Stimulated activated CD4-positive, alpha-beta T cell treated with anti-CD3 and anti-CD28 coated beads, Interleukin-4, amount 100 ng/mL, for 1 hour (primary cell): ENCODE results near the gene PTGES3.
"Not testable (repeated sequence)": the region's sequence is repeated elsewhere in the genome, so short reads cannot be mapped to it uniquely, and the experiment has no call there.

Source experiments
- DNase-seq: peaks from one replicate; pipeline ENCODE4 v3.0.0-alpha.2; 2020

The PTGES3 gene

DNA sequence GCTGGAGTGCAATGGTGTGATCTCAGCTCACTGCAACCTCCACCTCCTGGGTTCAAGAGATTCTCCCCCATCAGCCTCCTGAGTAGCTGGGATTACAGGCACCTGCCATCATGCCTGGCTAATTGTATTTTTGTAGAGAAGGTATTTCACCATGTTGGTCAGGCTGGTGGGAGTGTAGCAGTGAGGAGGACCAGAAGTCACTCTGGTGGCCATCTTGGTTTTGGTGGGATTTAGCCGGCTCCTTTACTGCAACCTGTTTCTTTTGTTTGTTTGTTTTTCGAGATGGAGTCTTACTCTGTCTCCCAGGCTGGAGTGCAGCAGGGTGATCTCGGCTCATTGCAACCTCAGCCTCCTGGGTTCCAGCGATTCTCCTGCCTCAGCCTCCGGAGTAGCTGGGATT is 16.4 kb upstream of the PTGES3 start:
- not testable (repeated sequence) for DNase-seq

DNA sequence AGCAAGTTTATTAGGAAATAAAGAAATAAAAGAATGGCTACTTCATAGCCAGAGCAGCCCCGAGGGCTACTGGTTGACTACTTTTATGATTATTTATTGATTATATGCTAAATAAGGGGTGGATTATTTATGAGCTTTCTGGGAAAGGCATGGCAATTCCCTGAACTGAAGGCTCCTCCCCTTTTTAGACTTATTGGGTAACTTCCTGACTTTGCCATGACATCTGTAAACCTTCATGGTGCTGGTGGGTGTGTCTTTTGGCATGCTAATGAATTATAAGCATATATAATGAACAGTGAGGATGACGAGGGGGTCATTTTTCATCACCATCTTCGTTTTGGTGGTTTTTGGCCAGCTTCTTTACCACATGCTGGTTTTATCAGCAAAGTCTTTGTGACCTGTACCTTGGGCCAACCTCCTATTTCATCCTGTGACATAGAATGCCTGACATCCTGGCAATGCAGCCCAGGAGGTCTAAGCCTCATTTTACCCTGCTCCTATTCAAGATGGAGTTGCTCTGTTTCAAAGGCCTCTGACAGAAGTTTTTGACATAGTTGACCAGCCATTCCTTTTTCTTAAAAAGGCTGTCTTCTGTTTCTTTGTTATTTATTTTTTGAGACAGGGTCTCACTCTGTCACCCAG is 11.1 kb upstream of the PTGES3 start:
- no peak for DNase-seq

DNA sequence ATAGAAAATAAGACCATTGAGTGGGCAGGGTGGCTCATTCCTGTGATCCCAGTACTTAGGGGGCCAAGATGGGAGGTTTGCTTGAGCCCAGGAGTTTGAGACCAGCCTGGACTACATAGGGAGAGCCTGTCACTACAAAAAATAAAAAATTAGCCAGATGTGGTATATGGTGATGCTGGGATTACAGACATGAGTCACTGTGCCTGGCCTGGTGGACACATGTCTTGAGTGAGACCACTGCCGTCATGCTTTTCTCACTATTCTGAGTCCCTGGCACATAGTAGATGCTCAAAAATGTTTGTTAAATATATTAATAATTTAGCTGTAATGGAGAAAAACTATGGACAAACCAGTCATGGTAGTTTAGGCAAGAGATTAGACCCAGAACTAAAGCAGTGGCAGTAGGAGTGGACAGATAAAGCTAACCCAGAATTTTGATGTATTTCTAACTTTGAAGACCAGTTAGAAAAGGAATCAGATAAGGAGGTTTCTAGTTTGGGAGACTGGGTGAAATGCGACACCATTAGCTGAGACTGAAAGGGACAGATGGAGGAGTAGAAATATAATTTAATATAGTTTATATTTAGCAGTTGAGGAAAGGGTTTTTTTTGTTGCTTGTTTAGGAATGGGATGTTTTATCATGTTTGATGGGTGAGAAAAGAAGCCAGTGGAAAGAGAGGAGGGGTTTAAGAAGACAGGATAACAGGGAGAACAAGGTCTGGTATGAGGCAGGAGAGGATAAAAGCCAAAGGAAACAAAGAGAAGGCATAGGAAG is 7.4 kb upstream of the PTGES3 start:
- no peak for DNase-seq

DNA sequence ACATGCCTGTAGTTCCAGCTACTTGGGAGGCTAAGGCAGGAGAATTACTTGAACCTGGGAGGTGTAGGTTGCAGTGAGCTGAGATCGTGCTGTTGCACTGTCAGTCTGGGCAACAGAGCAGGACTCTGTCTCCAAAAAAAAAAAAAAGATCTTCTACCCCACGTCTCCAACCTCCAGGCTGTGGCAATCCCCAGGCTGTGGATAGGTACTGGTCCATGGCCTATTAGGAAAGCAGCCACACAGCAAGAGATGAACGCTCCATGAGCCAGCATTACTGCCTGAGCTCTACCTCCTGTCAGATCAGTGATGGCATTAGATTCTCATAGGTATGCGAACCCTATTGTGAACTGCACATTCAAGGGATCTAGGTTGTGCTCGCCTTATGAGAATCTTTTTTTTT is 6.1 kb upstream of the PTGES3 start:
- no peak for DNase-seq

DNA sequence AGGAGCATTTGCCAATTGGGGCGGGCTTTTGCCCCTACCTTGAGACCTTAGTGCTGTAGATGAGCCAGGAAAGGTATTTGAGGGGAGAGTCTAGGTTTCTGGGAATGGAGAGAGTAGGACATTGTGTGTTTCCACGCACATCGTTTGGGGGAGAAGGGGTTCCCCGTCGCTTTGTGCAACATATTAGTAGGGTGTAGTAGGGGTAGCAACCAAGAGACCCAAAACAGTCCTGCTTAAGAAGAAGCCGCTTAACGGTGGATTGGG is 694 bp upstream of the PTGES3 start:
- DNase-seq, result no peak

DNA sequence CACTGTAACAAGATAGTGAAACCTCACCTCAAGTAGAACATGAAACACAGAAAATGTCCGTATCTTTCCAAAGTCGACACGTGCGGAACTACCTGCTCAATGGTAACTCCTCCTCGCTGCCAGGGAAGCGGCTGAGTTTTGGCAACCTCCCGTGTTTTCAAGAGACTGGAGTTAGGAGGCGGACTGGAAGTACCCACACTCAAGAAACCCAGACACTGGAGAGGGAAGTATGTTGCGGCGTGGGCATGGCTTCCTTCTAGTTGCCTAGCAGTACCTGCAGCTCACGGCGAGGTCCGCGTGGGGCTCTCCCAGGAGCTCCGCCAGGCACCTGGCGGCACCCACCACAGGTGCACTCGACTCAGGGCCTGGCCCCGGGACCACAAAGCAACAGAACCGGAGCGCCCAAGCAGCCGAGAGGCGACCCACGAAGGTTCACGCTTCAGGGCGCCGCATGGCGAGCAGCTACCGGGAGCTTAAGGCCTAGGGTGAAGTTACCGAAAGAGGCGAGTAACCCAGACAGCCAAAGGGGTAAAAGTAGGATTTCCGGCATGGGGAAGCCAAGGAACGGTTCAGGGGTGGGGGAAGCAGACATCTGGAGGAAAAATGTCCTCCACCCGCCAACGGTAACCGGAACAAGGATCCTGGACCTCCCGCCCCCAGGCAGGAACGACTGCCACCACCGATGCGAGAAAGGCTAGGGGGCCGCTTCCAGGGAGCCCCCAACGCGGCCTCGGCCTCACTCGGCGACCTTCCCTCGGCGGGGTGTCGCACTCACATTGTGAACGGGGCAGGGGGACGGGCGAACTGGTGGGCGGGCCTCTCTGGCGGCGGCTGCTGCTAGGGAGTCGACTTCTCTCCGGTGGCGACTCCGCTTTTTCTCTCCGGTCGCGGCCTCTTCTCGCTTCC is 608 bp downstream of the PTGES3 start:
- DNase-seq, result peak; percentile 60

DNA sequence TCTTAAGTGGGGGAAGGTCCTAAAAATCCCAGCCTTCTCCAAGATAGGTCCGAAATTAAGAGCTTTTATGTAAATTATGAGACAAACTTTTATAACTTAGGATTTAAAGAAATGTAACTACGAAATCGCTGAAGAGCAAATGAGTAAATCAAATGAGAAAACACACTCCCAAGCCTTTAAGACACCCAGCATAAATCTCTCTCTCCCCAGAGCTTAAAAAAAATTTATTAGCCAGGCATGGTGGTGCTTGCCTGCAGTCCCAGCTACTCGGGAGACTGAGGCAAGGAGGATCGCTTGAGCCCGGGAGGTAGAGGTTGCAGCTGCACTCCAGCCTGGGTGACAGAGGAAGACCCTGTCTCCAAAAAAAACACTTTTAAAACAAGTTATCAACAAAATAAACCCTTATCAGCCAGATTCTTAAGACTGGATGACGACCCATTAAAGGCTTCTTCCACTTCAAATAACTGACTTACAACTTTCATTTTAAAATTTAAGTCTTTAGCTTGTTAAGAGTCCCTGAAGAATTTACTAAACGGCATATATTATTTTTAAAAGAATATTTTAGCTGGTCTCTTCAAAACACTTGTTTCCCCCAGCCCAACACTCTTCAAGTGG is 3.2 kb downstream of the PTGES3 start:
- no peak for DNase-seq

DNA sequence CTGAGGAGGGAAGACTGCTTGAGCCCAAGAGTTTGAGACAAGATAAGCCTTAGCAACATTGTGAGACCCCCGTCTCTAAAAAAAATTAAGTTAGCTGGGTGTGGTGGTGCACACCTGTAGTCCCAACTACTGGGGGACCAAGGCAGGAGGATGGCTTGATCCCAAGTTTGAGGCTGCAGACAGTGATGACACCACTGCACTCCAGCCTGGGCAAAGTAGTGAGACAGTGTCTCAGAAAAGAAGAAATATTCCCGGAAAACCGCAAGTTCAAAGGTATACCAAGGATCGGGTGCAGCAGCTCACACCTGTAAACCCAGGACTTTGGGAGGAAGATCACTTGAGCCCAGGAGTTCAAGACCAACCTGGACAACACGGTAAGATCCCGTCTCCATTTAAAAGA is 5.8 kb downstream of the PTGES3 start:
- DNase-seq, result no peak

DNA sequence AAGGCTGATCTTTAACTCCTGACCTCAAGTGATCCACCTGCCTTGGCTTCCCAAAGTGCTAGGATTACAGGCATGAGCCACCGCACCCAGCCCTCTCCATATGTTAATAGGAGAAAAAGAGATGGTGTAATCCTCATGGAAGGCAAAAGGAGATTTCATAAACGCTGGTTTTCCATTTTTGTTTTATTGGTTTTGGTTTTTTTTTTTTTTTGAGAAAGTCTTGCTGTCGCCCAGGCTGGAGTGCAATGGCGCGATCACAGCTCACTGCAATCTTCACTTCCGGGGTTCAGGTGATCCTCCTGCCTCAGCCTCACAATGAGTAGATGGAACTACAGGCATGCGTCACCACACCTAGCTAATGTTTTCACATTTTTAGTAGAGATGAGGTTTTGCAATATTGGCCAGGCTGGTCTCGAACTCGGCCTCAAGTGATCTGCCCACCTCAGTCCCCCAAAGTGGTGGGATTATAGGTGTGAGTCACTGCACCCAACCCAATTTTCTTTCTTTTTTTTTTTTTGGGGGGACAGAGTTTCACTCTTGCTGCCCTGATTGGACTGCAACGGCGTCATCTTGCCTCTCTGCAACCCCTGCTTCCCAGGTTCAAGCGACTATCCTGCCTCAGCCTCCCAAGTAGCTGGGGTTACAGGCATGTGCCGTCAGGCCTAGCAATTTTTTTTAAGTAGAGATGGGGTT is 8.1 kb downstream of the PTGES3 start:
- DNase-seq, result no peak

DNA sequence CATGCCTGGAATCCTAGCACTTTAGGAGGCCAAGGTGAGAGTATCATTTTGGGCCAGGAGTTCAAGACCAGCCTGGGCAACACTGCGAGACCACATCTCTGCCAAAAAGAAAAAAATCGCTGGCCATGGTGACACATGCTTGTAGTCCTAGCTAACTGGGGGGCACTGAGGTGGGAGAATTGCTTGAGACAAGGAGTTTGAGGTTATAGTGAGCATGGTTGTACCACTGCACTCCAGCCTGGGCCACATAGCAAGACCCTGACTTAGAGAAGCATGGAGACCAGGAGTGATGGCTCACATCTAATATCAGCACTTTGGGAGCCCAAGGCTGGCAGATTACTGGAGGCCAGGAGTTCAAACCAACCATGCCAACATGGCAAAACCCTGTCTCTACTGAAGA is 9.2 kb downstream of the PTGES3 start:
- DNase-seq, result no peak

DNA sequence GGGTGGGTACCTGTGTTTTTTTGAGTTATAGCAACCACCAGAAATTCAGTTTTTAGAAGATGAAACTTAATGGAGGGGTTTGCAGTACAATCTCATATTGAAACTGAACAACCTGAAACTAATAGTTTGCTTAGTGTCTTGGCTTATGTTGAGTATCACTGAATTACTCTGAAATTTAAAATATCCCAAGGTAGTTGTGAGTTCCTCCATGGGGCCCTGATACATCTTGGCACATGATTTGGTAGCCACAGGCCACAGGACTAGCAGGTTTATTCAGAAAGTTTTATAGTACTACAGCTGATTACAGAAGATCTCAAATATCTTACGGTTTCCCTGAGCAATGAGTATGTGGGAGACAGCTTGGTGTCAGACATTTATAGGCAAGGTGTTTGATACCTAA is 10.4 kb downstream of the PTGES3 start:
- DNase-seq, result no peak

DNA sequence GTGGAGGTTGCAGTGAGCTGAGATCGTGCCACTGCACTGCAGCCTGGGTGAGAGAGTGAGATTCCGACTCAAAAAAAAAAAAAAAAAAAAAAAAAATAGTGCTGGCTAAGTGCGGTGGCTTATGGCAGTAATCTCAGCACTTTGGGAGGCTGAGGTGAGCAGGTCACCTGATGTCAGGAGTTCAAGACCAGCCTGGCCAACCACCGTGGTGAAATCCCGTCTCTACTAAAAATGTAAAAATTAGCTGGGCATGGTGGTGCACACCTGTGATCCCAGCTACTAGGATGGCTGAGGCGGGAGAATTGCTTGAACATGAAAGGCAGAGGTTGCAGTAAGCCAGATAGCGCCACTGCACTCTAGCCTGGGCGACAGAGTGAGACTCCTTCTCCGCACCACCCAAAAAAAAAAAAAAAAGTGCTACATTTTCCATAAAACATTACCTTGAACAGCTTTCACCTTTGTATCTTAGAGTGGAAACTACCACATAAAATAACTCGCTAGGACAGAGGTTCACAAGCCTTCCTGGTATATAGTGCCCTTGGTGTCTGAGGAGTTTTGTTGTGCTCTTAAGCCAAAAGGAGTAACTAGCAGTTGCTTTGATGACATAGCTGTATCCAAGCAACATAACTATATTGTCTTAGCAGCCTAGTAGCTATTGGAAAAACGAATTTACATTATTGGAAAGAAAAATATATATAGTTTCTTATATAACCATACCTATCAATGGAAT is 11.1 kb downstream of the PTGES3 start:
- no peak for DNase-seq

DNA sequence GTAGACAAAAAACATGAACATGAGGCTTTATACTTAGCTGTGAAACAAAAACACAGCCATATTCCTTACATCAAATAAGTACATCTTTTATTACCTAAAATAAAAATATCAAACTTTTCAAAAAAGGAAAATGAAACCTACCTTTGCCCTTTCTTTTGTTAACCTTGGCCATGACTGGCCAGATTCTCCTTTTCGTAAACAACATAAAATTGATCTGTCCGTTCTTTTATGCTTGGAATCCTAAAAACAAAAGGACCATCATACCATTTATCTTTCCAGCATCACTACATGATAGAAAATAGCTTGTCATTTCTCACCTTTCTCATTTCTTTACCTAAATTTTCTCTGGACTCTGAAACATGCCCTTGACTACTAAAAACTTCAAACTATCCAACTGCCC is 16.5 kb downstream of the PTGES3 start:
- DNase-seq, result no peak

DNA sequence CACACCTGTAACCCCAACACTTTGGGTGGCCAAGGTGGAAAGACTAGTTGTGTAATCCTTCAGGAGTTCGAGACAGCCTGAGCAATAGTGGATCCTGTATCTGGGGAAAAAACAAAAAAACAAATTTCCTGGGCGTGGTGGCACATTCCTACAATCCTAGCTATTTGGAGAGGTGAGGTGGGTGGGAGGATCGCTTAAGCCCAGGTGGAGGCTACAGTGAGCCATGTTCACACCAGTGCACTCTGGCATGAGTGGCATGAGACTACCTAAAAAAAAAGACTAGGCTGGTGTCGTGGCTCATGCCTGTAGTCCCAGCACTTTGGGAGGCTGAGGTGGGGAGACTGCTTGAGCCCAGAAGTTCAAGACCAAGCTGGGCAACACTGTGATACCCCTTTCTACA is 17.2 kb downstream of the PTGES3 start:
- no peak for DNase-seq

DNA sequence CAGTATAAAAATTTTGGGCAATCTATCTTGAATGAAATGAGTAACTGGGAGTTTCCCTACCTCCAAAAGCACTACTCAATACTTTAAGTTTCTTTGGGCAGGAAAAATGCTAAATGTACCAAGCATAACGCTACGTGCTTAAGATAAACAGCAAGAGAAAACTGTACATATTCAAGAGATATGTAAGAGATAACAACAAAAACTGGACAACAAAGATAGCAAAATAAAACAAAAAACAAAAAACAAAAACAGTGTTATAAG is 20.0 kb downstream of the PTGES3 start:
- DNase-seq, result no peak

DNA sequence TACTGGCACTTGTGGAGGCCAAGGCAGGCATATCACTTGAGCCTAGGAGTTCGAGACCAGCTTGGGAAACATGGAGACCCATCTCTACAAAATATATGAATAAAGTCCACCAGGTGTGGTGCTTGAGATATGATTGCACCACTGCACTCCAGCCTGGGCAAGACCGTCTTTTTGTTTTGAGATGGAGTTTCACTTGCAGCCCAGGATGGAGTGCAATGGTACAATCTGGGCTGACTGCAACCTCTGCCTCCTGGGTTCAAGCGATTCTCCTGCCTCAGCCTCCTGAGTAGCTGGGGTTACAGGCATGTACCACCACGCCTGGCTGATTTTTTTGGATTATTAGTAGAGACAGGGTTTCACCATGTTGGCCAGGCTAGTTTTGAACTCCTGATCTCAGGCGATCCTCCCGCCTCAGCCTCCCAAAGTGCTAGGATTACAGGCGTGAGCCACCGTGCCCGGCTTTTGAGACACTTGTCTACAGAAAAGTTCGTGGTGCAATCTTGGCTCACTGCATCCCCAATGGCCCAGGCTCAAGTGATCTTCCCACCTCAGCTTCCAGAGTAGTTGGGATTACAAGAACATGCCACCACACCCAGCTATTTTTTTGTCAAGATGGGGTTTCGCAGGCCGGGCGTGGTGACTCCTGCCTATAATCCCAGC is 26.0 kb downstream of the PTGES3 start:
- DNase-seq, result no peak

DNA sequence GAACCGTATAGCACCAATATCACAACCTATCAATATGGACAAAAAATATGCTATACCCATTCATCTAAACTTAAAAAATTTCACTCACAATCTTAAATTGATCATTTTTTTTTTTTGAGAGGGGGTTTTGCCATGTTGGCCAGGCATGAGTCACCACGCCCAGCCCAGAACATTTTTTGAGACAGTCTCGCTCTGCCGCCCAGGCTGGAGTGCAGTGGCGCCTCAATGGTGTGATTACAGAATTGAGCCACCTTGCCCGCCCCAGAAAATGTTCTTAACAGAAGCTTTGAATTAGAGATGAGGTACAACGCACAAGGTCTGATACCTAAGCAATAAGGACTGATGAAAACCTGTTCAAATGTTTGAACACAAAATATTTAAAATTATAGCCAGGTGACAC is 26.5 kb downstream of the PTGES3 start:
- no peak for DNase-seq

DNA sequence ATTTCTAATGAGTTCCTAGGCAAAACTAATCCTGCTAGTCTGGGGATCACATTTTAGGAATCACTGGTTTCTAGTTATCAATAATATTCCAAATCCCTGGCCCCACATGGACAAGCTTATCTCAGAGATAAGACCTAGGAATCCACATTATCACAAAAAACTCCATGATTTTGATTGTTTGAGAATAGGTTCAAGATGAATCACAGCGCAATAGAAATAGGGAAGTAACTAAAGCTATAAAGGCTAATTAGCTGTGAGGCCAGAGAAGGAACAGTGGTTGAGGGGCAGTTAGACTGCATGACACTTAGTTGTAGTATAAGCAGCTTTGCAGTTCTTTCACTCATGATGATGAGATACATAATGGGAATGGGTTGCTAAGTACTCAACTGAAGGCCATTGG is 29.2 kb downstream of the PTGES3 start:
- no peak for DNase-seq

DNA sequence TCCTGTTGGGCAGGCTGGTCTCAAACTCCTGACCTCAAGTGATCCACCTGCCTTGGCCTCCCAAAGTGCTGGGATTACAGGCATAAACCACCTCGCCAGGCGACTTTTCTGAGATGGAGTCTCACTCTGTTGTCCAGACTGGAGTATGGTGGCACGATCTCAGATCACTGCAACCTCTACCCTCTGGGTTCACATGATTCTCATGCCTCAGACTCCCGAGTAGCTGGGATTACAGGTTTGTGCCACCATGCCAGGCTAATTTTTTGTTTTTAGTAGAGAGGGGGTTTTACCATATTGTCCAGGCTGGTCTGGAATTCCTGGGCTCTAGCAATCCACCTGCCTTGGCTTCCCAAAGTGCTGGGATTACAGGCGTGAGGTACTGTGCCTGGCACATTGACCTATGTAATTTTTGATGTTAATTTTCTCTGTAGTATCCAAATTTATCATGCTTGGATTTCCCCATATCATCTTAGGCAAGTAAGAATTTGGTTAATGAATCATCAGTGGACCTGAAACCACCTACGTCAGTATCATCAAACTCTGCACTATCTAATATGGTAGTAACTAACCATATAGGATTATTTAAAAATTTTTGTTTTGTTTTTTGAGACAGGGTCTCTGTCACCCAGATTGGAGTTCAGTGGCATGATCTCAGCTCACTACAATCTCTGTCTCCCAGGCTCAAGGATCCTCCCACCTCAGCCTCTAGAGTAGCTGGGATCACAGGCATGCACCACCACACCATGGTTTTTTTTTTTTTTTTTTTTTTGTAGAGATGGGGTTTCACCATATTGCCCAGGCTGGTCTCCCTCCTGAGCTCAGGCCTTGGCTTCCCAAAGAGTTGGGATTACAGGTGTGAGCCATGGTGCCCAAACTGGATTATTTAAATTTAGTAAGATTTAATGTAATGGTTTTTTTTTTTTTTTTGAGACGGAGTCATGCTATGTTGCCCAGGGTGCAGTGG is 30.4 kb downstream of the PTGES3 start:
- DNase-seq, result no peak

DNA sequence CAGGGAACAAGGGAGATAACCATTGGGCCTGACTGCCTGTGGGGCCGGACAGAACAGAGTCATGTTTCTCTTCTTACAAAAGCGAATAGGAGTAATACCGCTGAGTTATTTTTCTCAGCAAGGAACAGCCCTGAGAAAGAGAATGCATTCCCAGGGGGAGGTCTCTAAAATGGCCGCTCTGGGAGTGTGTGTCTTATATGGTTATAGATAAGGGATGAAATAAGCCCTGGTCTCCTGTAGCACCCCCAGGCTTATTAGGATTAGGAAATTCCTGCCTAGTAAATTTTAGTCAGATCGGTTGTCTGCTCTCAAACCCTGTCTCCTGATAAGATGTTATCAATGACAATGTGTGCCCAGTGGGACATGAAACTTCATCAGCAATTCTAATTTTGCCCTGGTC is 34.3 kb downstream of the PTGES3 start:
- DNase-seq, result not testable (repeated sequence)

DNA sequence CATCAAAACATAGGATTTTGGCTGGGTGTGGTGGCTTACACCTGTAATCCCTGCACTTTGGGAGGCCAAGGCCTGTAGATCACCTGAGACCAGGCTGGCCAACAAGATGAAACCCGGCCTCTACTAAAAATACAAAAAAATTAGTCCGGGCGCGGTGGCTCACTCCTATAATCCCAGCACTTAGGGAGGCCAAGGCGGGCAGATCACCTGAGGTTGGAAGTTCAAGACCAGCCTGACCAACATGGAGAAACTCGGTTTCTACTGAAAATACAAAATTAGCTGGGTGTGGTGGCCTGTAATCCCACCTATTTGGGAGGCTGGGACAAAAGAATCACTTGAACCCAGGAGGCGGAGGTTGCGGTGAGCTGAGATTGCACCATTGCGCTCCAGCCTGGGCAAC is 40.1 kb downstream of the PTGES3 start:
- not testable (repeated sequence) for DNase-seq
